Stimulated activated CD4-positive, alpha-beta T cell treated with anti-CD3 and anti-CD28 coated beads, TNF-alpha, amount 100 ng/mL, for 48 hours (primary cell): ENCODE data around the gene HLA-G.
"Not testable (repeated sequence)": the region's sequence is repeated elsewhere in the genome, so short reads cannot be mapped to it uniquely, and the experiment has no call there.

Experiments used
- DNase-seq, 3 donors: peaks; one replicate each; pipeline ENCODE4 v3.0.0-alpha.2; 2020; ENCODE audit warnings: low read depth in 3 of 3

The HLA-G gene

DNA sequence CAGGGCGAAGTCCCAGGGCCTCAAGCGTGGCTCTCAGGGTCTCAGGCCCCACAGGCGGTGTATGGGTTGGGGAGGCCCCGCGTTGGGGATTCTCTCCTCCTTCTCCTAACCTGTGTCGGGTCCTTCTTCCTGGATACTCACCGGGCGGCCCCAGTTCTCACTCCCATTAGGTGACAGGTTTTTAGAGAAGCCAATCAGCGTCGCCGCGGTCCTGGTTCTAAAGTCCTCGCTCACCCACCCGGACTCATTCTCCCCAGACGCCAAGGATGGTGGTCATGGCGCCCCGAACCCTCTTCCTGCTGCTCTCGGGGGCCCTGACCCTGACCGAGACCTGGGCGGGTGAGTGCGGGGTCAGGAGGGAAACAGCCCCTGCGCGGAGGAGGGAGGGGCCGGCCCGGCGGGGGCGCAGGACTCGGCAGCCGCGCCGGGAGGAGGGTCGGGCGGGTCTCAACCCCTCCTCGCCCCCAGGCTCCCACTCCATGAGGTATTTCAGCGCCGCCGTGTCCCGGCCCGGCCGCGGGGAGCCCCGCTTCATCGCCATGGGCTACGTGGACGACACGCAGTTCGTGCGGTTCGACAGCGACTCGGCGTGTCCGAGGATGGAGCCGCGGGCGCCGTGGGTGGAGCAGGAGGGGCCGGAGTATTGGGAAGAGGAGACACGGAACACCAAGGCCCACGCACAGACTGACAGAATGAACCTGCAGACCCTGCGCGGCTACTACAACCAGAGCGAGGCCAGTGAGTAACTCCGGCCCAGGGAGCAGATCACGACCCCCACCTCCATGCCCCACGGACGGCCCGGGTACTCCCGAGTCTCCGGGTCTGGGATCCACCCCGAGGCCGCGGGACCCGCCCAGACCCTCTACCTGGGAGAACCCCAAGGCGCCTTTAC is at the start of gene HLA-G:
TSS of gene HLA-G (plus strand) at position 247 of the 892 bp plus-strand sequence. CDS start at position 267, 20 bp downstream.
- no peak for DNase-seq

DNA sequence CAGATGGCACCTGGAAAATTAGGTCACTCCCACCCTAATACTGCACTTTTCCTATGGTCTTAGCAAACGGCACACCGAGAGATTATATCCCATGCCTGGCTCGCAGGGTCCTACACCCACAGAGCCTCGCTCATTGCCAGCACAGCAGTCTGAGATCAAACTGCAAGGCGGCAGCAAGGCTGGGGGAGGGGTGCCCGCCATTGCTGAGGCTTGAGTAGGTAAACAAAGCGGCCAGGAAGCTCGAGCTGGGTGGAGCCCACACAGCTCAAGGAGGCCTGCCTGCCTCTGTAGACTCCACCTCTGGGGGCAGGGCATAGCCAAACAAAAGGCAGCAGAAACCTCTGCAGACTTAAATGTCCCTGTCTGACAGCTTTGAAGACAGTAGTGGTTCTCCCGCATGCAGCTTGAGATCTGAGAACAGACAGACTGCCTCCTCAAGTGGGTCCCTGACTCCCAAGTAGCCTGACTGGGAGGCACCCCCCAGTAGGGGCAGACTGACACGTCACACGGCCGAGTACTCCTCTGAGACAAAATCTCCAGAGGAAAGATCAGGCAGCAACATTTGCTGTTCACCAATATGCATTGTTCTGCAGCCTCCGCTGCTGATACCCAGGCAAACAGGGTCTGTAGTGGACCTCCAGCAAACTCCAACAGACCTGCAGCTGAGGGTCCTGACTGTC is 47.5 kb upstream of the HLA-G start:
- DNase-seq = not testable (repeated sequence)

DNA sequence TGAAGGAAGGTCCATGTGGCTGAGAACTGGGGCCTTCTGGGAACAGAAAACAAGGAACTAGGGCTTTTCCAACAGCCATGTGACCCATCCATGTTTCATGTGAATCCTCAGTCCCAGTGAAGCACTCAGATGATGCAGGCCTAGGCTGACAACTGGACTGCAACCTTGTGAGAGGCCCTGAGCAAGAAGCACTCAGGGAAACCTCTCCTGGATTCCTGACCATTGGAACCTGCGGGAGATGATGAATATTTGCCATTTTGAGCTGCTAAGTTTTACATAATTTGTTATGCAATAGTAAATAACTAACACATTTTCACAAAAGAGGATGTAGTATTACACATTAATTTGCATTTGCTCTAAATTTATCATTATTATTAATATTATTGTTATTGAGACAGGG is 38.4 kb upstream of the HLA-G start:
- DNase-seq = no peak

DNA sequence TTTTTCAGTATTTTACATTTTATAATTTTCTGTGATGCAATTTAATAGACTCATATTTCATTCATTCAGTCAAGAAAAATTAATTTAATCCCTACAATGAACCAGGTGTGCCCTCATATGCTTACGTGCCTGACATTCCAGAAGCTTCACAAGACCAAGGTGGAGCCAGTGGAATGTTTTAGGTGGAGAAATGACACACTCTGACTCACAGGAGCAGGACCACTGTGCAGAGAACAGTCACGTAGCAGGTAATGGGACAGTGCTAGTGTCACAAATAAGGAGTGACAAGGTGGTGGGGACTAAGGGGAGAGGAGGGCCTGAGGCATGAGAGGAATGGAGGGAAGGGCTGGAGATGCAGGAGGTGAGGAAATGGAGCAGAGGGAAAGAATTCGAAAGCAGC is 37.0 kb upstream of the HLA-G start:
- DNase-seq = no peak

DNA sequence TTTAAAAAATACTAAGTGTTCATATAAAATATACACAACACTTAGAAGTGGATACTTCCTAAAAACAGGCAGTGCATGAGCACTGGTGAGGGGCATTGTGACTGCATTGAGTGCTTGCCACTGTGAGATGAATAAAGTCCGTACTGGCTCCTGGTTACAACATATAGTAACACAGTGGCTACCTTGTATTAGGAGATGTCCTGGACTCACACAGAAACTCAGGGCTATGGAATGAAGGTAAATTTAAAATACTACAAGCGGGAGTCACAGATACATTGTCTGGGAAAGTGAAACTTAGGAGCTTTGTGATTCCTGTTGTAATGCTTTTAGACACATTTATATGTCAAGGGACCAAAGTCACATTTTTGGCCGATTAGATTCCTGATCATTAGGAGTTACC is 36.5 kb upstream of the HLA-G start:
- no peak for DNase-seq

DNA sequence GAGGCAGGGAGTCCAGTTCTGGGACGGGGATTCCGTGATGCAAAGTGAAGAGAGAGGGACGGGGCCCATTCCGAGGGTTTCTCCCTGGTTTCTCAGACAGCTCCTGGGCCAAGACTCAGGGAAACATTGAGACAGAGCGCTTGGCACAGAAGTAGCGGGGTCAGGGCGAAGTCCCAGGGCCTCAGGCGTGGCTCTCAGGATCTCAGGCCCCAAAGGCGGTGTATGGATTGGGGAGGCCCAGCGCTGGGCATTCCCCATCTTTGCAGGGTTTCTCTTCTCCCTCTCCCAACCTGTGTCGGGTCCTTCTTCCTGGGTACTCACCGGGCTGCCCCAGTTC is 35.9 kb upstream of the HLA-G start:
- DNase-seq = no peak

DNA sequence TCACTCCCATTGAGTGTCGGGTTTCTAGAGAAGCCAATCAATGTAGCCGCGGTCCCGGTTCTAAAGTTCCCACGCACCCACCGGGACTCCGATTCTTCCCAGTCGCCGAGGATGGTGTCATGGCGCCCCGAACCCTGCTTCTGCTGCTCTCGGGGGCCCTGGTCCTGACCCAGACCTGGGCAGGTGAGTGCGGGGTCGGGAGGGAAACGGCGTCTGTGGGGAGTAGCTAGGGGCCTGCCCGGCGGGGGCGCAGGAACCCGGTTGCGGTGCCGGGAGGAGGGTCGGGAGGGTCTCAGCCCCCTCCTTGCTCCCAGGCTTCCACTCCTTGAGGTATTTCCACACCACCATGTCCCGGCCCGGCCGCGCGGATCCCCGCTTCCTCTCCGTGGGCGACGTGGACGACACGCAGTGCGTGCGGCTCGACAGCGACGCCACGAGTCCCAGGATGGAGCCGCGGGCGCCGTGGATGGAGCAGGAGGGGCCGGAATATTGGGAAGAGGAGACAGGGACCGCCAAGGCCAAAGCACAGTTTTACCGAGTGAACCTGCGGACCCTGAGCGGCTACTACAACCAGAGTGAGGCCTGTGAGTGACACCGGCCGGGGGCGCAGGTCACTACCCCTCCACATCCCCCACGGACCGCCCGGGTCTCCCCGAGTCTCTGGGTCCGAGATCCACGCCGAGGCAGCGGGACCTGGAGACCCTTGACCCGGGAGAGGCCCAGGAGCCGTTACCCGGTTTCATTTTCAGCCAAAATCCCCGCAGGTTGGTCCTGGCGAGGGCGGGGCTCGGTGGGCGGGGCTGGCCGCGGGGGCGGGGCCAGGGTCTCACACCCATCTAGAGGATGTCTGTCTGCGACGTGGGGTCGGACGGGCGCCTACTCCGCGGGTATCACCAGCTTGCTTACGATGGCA is 35.2 kb upstream of the HLA-G start:
- peak in 2 of 3 donors; percentile 44 to 59 for DNase-seq

DNA sequence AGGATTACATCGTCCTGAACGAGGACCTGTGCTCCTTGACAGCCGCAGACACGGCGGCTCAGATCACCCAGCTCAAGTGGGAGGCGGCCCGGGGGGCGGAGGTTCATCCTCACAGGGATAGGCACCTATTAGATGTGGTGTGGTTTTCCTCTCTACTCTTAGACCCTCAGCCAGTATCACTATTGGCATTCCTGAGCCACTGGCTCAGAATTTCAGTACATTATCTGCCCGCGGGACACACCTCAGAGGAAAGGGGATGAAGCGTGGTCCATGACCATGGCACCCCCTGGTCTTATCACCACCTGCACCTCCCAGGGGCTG is 34.6 kb upstream of the HLA-G start:
- DNase-seq = no peak

DNA sequence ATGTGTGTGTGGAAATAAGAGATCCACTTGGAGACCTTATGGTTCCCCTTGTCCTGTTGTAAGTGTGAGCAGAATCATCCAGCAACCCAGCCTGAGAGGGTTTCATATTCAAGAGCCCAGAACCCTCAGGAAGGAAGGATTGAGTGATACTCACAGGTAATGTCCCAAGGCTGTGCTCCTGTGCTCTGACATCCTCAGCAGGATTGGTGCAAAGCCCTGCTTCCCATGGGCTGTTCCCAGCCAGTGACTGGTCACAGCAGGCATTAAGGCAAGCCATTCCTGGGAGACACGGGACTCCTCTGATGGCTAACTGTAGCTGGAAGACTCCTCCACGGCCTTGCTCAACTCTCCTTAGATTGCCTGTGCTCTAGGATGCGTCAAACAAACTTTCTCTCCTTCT is 33.8 kb upstream of the HLA-G start:
- DNase-seq = no peak

DNA sequence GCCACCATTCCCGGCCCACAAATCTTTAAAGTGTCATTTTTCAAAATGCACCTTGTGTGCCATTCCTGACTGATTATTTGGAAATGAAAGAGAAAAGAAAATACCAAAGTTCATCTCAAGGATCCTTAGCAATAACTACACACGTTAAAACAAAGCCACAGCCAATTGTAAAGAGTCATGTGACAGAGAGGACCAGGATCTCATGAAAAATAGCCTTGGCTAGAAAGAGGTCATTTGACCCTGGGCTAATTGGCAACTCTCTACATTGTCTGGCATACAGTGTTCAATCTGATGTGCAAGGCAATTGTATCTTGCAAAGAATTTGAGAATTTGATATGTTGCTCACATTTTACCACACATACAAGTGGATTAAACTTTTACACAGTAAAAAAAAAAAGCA is 31.6 kb upstream of the HLA-G start:
- DNase-seq = no peak

DNA sequence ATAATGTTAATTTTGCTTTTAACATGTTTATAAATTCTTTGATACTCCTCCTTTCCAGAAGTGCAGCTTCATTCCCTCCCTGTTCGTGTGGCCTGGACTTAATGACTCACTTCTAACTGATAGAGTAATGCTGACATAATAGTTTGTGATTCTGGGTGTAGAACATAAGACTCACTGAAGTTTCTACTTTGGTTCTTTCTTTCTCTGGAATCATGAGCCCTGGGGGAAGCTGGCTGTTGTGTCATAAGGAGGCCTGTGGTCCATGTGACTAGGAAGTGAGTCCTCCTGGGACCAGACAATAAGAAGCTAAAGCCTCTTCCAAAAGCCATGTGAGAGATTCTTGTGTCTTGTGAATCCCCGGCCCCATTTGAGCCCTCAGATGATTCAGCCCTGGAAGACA is 30.5 kb upstream of the HLA-G start:
- DNase-seq = no peak

DNA sequence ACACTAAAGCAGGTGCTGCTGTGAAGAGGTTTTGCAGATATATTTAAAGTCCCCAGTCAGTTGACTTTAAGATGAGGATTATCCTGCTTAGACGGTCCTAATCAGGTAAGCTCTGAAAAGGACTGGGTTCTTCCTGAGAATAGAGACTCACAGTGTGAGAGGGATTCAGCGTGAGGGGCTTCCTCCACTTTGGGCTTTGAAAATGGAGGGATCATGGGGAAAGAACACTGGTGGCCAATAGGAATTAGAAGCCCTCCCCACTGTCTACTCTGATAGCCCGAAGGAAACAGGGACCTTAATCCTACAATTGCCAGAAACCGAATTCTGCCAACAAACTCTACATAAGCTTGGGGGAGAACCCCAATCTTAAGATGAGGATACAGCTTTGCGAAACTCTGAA is 29.7 kb upstream of the HLA-G start:
- no peak for DNase-seq

DNA sequence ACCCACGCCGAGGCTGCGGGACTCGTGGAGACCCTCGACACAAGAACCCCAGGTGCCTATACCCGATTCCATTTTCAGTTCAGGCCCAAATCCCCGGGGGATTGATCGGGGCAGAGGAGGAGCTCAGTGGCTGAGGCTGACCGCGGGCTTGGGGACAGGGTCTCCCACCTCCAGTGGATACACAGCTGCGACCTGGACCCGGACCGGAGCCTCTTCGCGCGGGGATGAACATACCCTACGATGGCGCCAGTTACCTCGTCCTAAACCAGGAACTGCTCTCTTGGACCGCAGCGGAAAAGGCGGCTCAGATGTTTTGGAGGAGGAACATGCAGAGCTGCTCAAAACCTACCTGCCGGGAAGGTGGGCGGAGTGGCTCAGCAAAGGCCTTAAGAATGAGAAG is 27.4 kb upstream of the HLA-G start:
- no peak for DNase-seq

DNA sequence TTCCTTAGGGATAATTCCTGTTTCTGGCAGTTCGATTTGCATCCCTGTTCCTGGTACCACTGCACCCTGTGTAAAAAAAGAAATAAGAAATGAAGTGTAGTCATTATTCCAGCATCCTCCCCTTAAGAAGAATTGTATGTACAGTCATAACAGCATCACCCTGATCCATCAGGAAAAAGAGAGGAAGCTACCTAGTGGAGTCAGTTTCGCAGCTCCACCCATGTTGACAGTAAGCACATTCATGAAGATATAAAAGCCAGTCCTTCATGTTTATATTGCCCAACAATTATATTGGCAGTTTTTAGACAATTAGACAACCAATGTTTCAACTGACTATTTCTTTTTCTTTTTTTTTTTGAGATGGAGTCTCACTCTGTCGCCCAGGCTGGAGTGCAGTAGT is 21.2 kb upstream of the HLA-G start:
- no peak for DNase-seq

DNA sequence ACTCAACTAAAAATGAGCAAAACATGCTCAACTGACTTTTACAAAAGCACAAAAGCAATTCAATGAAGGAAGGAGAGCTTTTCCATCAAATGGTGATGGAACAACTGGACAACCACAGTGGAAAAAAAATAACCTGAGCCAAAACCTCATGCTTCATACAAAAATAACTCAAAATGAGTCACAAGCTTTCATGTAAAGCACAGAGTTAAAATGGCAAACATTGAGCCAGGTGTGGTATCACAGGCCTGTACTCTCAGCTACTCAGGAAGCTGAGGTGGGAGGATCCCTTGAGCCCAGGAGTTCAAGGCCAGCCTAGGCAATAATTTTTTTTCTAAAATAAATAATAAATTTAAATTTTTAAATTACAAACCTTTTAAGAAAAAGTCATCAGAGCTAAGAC is 18.4 kb upstream of the HLA-G start:
- no peak for DNase-seq

DNA sequence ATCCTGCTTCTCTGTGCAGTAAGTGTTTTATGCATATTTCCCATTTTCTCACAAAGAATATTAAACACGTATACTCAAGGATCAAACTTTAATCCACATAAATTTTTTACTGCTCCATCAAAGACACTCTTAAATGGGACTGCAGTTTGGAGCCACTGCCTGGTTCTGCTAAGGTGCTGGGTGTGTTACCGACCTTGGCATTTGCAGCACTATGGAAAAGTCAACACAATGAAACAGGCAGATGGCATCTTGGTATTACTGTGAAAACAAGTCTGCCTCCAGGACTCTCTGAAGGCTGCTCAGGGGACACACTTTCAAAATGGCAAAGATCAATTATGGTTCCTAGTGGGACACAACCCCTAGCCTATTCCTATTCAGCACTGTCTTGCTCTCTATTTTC is 17.3 kb upstream of the HLA-G start:
- DNase-seq = no peak

DNA sequence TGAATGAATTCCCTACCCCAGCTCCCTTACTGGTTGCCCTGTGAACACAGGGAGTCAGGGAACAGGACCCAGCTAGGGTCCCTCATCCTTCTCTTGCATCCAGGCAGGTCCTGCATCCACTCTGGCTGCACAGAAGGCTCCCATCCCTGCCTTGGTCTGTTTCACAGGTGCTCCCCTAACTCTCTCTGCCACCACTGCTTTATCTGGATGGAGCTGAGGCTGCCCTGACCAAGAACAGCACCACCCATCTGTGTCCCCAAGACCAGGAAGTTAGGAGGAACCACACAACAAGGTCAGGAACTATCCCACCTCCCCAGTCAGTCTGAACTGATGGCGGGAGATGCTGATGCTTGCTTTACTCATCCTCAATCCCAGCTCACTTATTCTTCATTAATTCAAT is 16.2 kb upstream of the HLA-G start:
- no peak for DNase-seq

DNA sequence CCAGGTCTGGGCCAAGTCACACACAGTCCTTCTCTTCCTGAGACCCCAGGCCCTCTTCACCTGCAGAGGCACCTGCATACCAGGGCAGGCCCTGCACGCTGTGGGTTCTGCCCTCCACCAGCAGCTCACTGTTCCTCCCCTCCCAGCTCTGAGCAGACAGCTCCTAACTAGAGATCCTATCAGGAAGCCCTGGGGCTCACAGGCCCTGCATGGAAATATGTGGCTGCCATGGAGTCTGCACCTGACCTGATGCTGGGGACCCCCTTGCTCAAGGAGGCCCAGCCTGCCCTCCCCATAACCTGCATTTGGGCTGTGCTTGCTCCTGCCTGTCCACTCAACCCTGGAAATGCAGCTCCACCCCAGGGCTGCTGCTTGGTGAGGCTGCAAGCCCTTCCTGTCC is 14.6 kb upstream of the HLA-G start:
- no peak for DNase-seq

DNA sequence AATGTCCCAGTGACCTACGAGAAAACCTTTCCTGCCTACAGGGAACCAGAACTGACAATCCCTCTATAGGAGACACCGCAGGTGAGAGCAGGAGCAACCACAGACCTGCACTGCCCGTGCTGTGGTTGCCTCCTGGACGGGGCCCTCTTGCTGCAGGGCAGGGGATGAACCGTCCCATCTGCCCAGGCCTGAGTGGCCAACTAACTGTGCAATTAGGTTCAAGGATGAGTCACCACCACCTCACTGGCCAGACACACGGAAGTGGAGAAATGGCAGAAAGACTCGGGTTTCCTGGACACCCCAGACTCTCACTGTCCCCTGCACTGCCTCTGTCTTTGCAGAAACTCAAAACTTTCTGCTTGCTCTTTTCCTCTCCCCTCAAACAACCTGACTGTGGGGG is 13.8 kb upstream of the HLA-G start:
- DNase-seq = no peak

DNA sequence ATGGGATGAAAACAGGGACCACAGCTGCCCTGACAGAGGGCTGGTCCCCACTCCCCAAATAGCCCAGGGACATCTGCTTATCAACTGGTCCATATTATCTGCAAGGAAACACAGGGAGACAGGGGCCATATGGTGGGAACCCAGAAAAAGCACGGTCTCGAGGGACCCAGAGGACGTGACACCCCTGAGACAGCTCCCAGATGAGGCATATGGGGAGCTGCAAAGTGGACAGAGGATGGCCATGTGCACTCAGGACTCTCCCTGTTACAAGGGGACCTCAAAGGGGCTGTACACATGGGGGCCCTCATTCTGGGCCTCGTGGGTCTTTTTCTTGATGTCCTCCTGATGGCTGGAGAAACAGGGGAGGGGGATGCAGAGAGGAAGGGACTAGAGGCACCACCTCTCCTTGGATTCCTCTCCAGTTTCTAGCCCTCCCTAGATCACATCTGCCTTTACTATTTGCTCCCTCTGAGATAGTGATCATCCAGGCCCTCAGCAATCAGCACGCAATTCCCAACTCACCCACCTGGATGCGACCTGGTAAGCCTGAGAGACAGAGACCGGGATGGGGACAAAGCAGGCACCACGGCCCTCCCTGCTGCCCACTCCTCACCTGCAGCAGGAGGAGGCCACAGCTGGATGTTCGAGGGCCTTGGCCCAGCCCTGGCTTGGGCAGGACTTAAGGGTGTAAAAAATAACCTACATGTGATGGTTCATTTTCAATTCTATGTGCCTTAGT is 13.1 kb upstream of the HLA-G start:
- no peak for DNase-seq

DNA sequence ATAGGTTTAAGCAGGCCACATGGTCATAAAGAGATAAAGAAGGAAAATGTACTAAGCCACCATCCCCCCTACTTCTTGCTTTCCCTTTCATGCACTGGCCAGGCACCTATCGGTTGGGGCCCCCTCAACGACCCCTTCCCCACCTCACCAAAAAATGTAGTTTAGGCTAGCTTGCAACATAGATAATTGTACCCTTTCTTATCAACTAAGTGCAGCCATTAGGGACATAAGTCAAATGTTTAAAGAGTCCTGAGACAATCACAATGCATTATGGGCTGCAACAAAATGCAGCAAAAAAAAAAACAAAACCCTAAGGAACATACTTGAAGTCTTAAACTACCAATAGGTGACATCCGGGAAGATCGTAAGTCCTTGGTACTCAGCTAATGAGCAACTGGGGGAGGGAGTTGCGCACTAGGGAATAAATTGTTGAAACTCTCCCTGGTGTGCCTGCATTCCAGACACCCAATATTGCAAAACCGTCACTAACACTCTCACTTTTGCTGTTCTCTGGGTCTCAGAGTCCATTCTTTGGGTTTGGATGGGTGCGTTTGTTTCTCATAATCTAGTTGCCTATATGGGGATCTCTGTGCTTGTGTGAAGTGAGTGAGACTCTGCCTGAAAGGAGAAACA is 12.4 kb upstream of the HLA-G start:
- no peak for DNase-seq
